Cortex of kidney (tissue), 1 donor: ENCODE results near the gene C11orf54.
"Not testable (repeated sequence)": the region's sequence is repeated elsewhere in the genome, so short reads cannot be mapped to it uniquely, and the experiment has no call there.

Experiments used
- DNase-seq: peaks from one replicate; lab custom pipeline; 2025; lab: John Stamatoyannopoulos, UW

C11orf54 gene

GRCh38 chr11:93734427-93735222, 6.8 kb upstream of the C11orf54 start:
- DNase-seq = no peak

GRCh38 chr11:93735627-93736026, 5.8 kb upstream of the C11orf54 start:
- DNase-seq = no peak

- no peak for DNase-seq
Measured at GRCh38 chr11:93736129-93736528, 5.3 kb upstream of the C11orf54 start.

GRCh38 chr11:93737904-93738612, 3.4 kb upstream of the C11orf54 start:
- no peak for DNase-seq

- DNase-seq = no peak
Measured at GRCh38 chr11:93738647-93739081, 2.8 kb upstream of the C11orf54 start.

- no peak for DNase-seq
Measured at GRCh38 chr11:93740031-93740729, 1.3 kb upstream of the C11orf54 start.

GRCh38 chr11:93740730-93741093, 760 bp upstream of the C11orf54 start:
- no peak for DNase-seq

- DNase-seq = no peak
Measured at GRCh38 chr11:93741882-93742226, 382 bp downstream of the C11orf54 start.

- no peak for DNase-seq
Measured at GRCh38 chr11:93743291-93743690, 1.8 kb downstream of the C11orf54 start.

GRCh38 chr11:93744669-93745004, 3.2 kb downstream of the C11orf54 start:
- DNase-seq = no peak

- not testable (repeated sequence) for DNase-seq
Measured at GRCh38 chr11:93745005-93745755, 3.7 kb downstream of the C11orf54 start.

GRCh38 chr11:93746101-93746500, 4.6 kb downstream of the C11orf54 start:
- DNase-seq = no peak

GRCh38 chr11:93747122-93747521, 5.7 kb downstream of the C11orf54 start:
- no peak for DNase-seq

- DNase-seq = no peak
Measured at GRCh38 chr11:93751001-93751400, 9.5 kb downstream of the C11orf54 start.

- DNase-seq = no peak
Measured at GRCh38 chr11:93753241-93753640, 11.8 kb downstream of the C11orf54 start.

- DNase-seq = no peak
Measured at GRCh38 chr11:93756748-93757147, 15.3 kb downstream of the C11orf54 start.

GRCh38 chr11:93757301-93757700, 15.8 kb downstream of the C11orf54 start:
- DNase-seq = no peak

GRCh38 chr11:93757924-93758865, 16.7 kb downstream of the C11orf54 start:
- DNase-seq = no peak

- not testable (repeated sequence) for DNase-seq
Measured at GRCh38 chr11:93759123-93759522, 17.7 kb downstream of the C11orf54 start.

- no peak for DNase-seq
Measured at GRCh38 chr11:93761910-93762309, 20.4 kb downstream of the C11orf54 start.

- no peak for DNase-seq
Measured at GRCh38 chr11:93765551-93765950, 24.1 kb downstream of the C11orf54 start.
